ENCODE data around the gene LRP1B. TPM values are rescaled to one million over a fixed set of nuclear protein-coding genes. Genes with fewer than 3 reads are reported as not detected.
"Not testable (repeated sequence)": the region's sequence is repeated elsewhere in the genome, so short reads cannot be mapped to it uniquely, and the experiment has no call there.

Gene LRP1B
- polyA plus RNA-seq, 12 donors: 2.1 to 3.6 (median 3.0) TPM; not detected in 2

DNA sequence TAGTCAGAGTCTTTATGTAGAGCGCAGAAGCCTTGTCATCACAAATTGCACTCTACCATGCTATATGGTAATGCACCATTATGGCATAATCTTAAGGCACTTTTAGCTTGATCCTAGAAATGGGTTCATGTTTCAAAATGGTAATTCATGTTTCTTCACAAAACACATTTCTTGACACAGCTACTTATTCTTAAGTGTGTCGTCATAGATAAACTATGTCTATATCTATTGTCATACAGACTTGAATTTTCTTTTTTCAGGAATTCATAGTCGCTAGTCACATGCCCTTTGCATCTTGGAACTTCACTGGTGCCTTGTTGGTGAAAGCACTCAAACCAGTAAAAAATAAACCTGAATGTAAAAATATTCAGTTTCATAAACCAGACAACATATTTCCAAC, 1578.2 kb downstream of the LRP1B start:
- no peak for DNase-seq

DNA sequence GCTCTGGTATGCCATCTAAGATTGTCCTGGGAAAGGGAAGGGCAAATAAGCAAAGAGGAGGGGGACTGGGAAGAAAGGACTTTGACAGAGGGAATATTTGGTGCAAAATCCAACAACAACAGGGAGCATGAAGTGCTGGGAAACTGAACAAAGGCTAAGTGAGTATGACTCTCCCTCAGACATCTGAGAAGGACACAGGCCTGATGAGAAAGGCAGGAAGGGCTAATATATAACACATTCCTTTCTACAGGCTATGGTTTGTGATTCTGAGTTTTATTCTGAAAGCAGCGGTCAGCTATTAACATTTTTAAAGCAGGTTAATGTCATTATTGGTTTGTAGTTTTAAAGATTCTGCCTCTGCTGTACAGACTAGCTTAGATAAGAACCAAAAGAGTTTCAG, 1579.5 kb downstream of the LRP1B start:
- DNase-seq: no peak

DNA sequence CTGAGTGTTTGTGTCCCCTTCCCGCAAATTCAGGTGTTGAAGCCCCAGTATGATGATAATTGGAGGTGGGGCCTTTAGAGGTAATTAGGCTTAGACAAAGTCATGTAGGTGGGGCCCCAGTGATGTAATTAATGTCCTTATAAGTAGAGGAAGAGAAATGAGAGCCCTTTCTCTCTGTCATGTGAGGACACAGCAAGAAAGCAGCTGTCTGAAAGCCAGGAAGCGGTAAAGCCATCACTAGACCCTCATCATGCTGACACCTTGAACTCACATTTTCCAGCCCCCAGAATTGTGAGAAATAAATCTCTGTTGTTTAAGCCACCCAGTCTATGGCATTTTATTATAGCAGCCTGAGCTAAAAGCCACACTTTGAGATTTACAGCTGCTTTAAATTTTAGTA, 1580.0 kb downstream of the LRP1B start:
- DNase-seq: no peak

DNA sequence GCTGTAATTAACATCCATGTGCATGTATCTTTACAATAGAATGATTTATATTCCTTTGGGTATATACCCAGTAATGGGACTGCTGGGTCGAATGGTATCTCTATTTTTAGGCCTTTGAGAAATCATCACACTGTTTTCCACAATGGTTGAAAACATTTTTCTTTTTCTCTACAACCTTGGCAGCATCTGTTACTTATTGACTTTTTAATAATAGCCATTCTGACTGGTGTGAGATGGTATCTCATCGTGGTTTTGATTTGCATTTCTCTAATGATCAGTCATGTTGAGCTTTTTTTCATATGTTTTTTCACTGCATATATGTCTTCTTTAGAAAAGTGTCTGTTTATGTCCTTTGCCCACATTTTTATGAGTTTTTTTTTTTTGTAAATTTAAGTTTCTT, 1586.0 kb downstream of the LRP1B start:
- not testable (repeated sequence) for DNase-seq

DNA sequence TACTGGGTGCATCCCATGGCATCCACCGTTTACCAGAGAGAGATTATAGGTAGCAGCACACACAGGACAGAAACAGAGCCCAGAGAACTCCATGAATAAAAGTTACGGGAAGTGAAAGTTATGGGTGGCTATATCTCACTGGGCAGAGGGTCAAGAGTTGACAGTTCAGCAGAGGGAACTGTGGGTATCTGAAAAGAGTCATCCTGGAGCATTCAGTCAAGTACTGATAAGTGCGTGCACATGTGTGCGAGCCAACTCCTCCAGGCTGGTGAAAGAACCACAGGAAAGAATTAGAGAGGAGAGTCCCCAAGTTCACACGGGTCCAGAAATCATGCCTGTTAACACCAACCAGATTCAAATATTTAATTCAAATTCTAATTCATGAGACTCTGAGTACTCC, 1588.2 kb downstream of the LRP1B start:
- no peak for DNase-seq

DNA sequence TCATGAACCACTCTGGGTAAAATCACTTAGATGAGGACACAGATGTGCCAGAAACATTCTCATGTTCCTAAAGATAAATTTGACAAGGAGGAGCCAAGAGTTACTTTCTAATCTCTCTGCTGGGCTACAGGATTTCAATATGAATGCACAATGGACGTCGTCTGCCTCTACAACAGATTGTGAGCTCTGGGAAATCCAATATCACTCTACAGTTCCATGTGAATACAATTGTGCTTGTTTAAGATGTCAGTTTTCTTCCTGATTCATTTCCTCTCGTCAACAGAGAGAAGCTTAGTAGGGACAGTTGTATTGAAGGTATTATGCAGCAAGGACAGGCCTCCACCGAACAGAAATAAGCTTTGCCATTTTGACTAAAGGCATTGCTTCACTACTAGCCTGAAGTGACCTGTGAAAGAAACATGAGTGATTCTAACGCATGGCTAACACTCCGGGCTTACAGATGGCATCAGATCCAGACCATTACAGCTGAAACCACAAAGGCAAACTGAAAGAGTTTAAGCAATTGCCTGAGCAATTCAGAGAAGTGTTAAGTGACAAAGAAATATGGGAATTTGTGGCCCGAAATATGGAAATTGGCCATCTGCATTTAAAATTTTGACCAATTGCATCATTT, 1591.5 kb downstream of the LRP1B start:
- DNase-seq: no peak

DNA sequence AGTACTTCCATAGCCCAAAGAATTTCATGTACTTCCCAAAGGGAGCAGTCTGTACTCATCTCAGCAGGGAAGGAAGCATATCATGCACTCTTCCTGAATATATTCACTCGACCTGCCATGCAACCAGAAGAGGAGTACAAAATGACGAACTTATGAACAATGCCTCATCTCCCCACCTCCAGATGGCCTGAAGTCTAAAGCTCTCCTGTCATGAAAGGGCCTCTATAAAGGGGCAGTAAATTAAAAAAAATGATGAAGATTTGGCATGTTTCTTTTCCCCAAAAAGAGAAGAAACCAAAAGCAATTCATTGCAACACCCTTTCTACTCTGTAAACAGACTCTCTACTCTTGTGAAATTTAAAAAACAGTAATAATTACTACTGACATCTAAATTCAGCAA, 1601.1 kb downstream of the LRP1B start:
- no peak for DNase-seq

DNA sequence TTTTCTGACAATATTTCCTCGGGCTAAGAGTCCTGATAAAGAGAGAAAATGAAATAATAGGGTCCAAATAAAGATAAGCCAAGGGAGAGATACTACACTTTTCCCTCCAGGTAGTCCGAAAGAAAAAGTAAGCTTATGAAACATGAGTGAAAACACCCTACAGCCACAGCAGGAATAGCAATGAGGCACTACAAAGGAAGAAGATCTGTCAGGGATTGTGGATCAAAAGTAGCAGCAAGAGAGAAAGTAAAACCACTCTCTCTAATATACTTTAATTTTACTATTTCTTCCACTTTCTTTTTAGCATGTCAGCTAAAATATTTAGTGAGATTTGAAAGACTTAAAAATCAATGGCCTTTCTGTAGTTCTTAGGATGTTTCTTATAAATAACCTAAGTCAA, 1601.8 kb downstream of the LRP1B start:
- no peak for DNase-seq

DNA sequence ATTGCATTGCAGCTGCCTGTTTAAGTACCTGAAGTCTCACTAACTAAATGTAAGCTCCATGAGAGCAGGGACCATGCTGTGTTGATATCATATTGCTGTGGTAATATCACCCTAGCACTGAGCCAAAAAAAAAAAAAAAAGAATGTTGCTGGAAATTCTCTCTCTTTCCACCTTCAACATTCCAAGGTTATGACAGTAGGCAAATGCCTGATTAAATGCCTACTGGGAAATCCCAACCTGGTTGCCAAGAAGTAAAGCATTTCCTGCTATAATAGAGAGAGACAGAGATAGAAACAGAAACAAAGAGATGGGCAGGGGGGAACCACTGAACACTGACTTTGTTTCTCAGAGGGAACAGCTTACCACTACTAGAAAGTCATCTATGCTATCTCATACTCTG, 1604.2 kb downstream of the LRP1B start:
- no peak for DNase-seq

DNA sequence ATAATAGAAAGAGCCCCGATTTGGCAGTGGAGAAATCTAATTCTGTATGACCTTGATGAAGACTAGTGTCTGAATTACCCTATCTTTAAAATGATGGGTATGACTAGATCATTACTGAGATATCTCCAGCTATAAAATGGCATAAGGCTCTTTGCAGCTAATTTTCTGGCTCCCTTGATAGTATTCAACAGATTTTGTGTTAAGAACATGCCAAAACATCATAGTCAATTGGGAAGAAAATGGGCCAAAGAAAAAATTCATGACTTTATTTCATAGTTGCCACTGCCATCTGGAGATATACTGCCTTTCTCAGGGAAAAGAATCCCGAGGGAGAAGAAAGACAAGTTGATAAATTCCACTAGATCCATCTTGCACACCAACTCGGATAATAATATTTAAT, 1618.7 kb downstream of the LRP1B start:
- no peak for DNase-seq

DNA sequence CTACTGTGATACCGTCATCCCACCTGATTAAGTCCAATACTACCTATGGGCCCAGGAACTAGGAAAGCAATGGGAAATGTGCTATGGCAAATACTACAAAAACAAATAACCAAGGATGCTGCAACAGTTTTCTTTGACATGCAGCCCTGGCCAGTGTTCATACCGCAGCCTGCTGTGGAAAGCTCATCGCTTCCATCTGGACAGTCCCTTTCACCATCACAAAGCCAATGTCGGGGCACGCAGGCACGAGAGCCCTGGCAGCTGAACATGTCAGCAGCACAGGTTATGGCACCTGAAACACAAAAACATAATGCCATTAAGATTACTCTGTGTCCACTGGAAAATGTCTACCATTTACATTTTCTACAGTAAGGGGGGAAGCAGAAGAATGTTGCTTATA, 1621.1 kb downstream of the LRP1B start:
- DNase-seq: no peak

DNA sequence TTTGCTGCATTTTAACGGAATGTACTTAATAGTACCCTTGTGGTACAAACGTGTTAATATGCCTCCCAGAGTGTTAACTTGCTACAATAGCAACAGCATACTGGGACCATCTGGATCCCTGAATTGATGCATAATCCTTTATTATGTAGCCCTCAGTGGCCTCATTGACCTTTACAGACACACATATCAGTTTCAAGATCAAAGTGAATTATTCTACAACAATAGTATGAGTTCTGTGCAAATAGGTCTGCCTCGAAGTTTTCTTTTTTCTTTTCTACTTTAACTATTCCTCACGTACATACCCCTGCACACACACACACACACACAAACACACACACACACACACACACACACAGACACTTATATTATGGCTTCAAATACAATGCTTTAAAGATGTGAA, 1622.1 kb downstream of the LRP1B start:
- no peak for DNase-seq

DNA sequence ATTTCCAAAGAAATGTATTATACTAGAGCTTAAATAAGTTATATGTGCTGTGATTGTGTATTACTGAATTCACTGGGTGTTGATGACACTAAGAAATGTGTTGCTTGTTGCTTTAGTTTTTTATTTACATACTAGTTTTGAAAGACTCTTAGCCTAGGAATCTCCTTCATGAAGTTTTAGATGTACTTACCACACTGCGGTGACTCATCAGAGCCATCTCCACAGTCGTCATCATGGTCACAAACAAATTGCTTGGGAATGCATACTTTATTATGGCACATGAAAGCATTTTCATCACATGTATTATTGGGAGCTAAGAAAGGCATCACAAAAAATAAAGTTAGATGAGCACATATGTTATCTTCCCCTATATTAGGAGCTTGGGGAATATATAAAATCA, 1624.2 kb downstream of the LRP1B start:
- no peak for DNase-seq

DNA sequence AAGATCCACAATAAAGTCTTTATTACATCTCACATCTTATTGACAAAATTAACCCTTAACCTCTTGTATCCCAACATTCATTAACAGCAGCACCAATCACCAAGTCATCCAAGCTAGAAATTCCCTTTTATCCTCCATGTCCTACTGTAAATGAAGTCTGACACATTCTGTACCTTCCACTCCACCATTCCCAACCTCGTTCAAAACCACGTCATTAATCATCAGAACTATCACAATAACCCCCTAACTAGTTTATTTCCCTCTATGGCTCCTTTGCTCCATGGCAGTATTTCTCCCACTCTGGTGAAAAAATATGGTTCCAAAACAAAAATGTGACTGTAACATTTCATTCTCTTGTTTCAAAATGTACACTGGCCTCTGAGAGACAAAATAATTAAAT, 1626.2 kb downstream of the LRP1B start:
- DNase-seq: no peak

DNA sequence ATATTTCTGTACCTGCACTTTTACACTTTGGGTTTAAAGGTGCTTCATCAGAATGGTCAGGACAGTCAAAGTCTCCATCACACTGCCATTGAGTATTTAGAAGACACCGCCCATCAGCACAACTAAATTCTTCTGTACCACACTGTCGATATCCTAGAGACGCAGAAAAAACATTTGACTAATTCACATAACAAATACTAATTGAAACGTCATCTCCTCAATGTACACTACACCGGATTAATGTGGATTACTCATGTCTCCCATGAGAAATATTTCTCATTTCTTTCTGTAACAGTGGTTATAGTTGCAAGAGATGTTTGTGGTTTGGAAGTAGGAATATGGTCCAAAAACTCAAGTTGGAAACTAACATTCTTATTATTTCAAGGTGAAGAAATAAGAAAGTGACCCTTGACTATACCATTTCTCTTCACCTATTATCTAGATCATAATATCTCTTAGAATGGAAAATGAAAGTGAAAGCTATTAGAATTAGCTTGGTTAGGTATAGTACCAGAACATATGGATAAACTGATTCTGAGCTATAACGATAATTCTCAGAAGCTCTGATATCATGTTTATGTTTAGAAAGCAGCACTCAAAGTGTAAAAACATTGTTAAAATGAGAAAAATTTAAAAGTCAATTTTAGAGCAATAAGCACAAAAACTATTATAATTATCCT, 1627.7 kb downstream of the LRP1B start:
- no peak for DNase-seq

DNA sequence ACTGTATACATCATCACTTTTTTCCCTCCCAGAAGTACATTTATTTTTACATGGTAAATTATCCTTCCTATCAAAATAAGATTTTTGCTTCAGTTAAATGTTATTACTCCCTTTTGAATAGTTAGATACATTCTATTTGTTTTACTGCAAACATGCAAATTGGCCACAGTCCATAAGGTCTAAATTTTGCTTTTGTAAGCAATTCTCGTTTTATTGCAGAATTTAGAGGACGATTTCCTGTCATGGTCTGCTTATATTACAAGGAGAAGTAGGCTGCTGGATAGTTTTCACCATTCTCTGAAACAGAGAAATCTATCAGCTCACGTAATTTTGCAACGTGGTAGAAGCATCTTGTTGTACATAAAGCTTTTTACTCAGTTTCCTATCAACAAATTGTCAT, 1632.5 kb downstream of the LRP1B start:
- DNase-seq: peak; percentile 4

DNA sequence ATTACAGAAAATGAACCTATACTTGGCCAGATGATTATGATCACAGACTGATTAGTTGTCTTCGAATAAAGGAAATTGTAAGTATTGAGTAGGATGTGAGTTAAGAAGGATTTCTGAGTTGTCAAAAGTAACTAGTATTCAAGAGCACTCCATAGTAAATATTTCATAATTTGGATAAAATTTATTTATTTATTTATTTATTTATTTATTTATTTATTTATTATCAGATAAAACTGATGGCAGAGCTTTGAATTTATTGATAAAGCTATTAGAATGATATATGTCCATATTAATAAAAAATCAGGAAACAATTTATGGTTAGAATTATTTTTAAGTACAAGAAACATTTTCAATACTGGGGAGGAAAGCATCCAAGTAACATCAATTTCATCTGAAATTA, 1634.1 kb downstream of the LRP1B start:
- no peak for DNase-seq

DNA sequence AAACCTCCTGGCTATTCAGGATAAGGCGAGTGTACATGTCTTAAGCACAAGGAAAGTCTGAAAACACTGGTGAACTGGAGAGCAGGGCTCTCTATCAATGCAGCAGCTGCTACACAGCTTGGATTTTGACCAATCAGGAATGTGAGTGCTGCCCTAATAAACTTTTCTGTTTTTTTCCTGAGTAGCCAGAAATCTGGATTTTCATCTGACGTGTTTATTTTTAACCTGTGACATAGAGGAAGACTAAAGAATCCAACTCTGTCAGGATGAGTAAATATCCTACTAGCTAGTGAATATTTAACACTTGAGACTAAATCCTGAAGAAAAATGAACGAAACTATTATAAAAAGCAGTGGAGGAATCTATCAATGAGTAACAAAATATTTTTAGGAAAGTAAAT, 1638.9 kb downstream of the LRP1B start:
- DNase-seq: peak; percentile 3

DNA sequence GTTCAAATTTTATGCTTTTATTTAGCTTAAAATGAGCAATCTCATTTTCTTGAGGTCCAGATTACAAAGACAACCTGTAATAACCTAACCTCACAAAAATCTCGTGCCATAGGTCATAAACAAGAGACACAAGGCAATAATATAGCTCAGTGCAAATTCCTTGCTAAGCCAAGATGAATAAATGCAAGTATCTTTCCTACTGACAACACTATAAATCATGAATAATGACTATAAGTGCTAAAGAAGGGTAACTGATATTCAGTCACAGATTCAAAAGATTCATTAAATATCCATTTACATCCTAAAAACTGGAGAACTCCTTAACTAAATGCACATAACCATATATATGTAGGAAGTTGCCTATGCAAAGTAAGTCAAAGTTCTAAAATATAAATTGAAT, 1641.6 kb downstream of the LRP1B start:
- DNase-seq: no peak

DNA sequence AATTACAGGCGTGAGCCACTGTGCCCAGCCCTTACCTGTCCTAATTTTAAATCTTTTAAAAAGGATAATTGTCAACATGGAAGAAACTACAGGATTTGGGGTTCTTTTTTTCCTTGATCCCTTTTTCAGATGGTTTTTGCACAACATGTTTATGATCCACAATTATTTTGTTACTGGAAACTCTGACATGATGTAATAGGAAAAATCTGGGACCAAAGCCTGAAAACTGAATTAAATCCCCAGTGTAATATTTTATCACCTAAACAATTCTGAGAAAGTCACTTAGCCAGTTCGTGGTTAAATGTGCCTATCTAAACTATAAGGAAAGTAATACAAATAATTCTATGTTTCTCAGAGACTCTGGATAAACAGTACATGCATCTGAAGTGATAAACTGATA, 1649.7 kb downstream of the LRP1B start:
- DNase-seq: peak; percentile 16

DNA sequence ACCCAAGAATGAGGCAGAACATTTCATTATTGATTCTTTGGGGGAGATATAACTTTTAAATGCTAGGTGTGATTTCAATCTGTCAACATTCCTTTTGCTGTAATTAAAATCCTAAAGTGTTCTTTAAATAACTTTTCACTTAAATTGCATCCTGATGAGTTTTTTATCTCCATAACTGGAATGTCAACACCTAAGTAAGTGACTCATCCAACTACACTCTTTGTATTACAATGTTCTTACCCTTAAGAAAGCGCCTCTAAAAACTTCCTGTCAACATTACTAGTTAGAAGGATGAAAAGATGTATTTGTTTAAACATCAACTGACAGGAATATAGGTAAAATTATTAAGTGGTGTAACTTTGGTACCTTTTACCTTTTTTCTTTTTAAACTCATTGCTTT, 1657.0 kb downstream of the LRP1B start:
- DNase-seq: no peak

DNA sequence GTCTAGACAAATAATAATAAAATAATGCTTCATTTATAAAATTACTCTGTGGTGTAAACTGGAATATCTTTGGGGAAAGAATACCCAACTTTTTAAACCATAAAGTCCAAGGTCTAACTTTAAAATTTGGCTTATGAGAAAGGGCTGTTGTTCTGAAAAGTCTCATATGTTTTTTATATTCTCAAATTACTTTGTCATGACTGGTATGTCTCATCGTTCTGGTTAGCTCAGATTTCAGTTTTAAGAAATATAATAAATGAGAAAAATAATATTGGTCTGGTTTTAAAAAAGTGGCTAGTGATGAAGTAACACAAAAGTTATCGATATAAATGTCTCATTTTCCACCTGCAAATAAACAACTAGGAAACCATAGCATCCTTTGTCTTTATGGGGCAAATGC, 1658.1 kb downstream of the LRP1B start:
- DNase-seq: no peak

DNA sequence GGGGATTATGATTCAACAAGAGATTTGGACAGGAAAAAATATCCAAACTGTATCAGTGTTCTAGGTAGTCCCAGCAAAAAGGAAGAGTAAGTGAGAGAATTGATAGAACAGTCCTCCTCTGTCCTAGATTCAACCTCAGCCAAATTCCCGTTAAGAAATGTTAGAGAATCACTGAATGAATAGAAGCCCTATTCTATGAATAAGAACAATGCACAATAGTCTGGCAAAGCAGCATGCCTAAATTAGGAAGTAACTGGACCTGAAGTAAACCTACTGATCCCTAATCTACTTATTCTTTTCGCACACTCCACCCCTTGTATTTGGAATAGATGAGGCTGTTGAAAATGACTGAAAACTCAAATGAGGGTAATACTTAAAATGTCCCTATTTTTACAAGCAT, 1665.5 kb downstream of the LRP1B start:
- no peak for DNase-seq

DNA sequence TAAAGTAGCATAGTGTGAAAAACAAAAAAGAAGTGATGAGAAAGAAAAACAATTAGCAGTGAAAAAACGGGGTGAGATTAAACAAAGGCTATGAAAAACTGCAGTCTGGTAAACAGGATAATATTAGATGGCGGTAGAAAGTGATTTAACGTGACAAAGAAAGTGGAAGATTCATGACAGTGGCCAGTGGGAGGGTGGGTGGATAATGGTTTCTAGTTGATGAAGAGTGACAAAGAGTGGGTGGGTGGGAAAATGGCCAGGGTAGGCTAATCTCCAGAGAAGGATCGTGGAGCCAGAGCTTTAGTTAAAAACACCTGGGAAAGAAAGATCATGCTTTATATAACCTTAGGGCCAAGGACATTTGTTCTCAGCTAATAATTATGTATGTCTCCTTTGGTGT, 1667.8 kb downstream of the LRP1B start:
- DNase-seq: no peak
